Testis (tissue), 5 donors: ENCODE results near the gene TAP2. TPM values are rescaled to one million over a fixed set of nuclear protein-coding genes. Genes with fewer than 3 reads are reported as not detected.

ENCODE experiments used
- DNase-seq: peaks from one replicate; pipeline ENCODE4 v3.0.0-alpha.2; 2019
- H3K27ac ChIP-seq, 2 donors: fragments of 200-600 bp; sonication (generic); one replicate each; pipeline ENCODE4 v1.5.1; 2019
- H3K27me3 ChIP-seq: fragments of 200-600 bp; sonication (generic); one replicate; pipeline ENCODE4 v1.5.1; 2019
- H3K36me3 ChIP-seq: fragments of 200-600 bp; sonication (generic); one replicate; pipeline ENCODE4 v1.5.1; 2017; ENCODE audit warnings: low read depth; ENCODE audit errors: missing control alignments
- H3K4me1 ChIP-seq: fragments of 200-600 bp; sonication (generic); one replicate; pipeline ENCODE4 v1.5.1; 2019
- H3K4me3 ChIP-seq, 2 donors: fragments of 200-600 bp; sonication (generic); one replicate each; pipeline ENCODE4 v1.5.1; 2017 to 2019
- H3K9me3 ChIP-seq: fragments of 200-600 bp; sonication (generic); one replicate; pipeline ENCODE4 v1.5.1; 2017
- POLR2A ChIP-seq: fragments of 450-650 bp; IDR thresholded peaks from one replicate; pipeline ENCODE4 v1.6.1; 2017; ENCODE audit warnings: antibody characterized with exemption, mild to moderate bottlenecking, moderate library complexity
- WGBS, 2 donors: methylation state at CpG; one replicate each; pipeline ENCODE4 v1.1.5; 2018; 5-methylcytosine and 5-hydroxymethylcytosine counted together
- intact Hi-C: fragments of 100-400 bp; cut with DNase I; formaldehyde crosslinking; loops from one replicate; pipeline ENCODE4 v1.15.1; 2023; ENCODE audit warnings: low total_unique reads
- long read RNA-seq, 2 donors: transcript quantifications; one replicate each; lab custom pipeline, GENCODE V29; 2026
- polyA plus RNA-seq: library from polyadenylated mRNA; stranded (reverse); fragments of 350-450 nt; fragmentation: Illumina TruSeq; extraction: RNeasy Lipid Tissue Mini Kit (QIAGEN cat#74804); gene quantifications from one replicate; pipeline ENCODE4 v1.2.3, GENCODE V29; 2014; ENCODE audit warnings: low read depth, low replicate concordance; ENCODE audit not compliant: insufficient read depth
- total RNA-seq, 2 donors: library from RNA; depleted of rRNA; stranded (reverse); fragments of >200 nt; gene quantifications; one replicate each; pipeline ENCODE4 v1.2.3, GENCODE V29; 2016
- TF ChIP-seq, protein P1 (sequence below), 3 experiments: fragments of 450-650 bp in 2 of 3; fragments of 200-600 bp in 1 of 3; sonication (generic) in 1 of 3; IDR thresholded peaks; one replicate each; pipeline ENCODE4 v1.5.1; 2016 to 2019; ENCODE audit warnings: antibody characterized with exemption in 3 of 3, mild to moderate bottlenecking in 2 of 3, moderate library complexity in 1 of 3

Gene TAP2
- total RNA-seq (10 to 100 TPM in 1 of 2 donors, 1 to 10 TPM in 1; 6.3 to 10.2 TPM), polyA plus RNA-seq (9.1 TPM)
- long read RNA-seq, donor 1, full-length matches to known transcripts, result 4 of 4 reads
- long read RNA-seq, donor 1, partial matches to known transcripts, result 0 of 4 reads
- long read RNA-seq, donor 1, other reads (novel, unspliced or antisense), result 0 of 4 reads
- long read RNA-seq, donor 2, full-length matches to known transcripts, result 5 of 5 reads
- long read RNA-seq, donor 2, partial matches to known transcripts, result 0 of 5 reads
- long read RNA-seq, donor 2, other reads (novel, unspliced or antisense), result 0 of 5 reads

GRCh38 chr6:32838114-32838958 lies at the start of gene TAP2:
TSS of gene TAP2 (minus strand) at chr6:32838739. CDS start at chr6:32838233, 506 bp downstream.
- Histone ChIP-seq H3K36me3 (no peaks in the 10 kb centered on the region), H3K9me3 (no peaks in the 10 kb centered on the region), H3K4me1 (peaks cover 15% of the 10 kb centered on the region), H3K4me3 (peak within 1 kb of the TSS; percentile 72 to 85), H3K27me3 (no peaks in the 10 kb centered on the region), H3K27ac (peak within 1 kb of the TSS; percentile 75 to 98)
- no peak for TF ChIP-seq POLR2A
- TF ChIP-seq, protein P1, sequence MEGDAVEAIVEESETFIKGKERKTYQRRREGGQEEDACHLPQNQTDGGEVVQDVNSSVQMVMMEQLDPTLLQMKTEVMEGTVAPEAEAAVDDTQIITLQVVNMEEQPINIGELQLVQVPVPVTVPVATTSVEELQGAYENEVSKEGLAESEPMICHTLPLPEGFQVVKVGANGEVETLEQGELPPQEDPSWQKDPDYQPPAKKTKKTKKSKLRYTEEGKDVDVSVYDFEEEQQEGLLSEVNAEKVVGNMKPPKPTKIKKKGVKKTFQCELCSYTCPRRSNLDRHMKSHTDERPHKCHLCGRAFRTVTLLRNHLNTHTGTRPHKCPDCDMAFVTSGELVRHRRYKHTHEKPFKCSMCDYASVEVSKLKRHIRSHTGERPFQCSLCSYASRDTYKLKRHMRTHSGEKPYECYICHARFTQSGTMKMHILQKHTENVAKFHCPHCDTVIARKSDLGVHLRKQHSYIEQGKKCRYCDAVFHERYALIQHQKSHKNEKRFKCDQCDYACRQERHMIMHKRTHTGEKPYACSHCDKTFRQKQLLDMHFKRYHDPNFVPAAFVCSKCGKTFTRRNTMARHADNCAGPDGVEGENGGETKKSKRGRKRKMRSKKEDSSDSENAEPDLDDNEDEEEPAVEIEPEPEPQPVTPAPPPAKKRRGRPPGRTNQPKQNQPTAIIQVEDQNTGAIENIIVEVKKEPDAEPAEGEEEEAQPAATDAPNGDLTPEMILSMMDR (IDR thresholded peaks at IDR 0.05), result peak; percentile 91 to 98 (median 95)
- peak; percentile 97 for DNase-seq
- intact Hi-C loops, result no loop called here
- WGBS, 2 donors, result 1% methylated on average over 12 to 57 of the region's 57 CpGs

GRCh38 chr6:32887616-32888015 lies 49.1 kb upstream of the TAP2 start:
- no peak for DNase-seq
- Histone ChIP-seq H3K36me3 (no peaks in the 10 kb centered on the region), H3K27me3 (no peaks in the 10 kb centered on the region), H3K27ac (no peak overlapping the region), H3K4me3 (no peak overlapping the region), H3K4me1 (peaks cover 9% of the 10 kb centered on the region), H3K9me3 (no peaks in the 10 kb centered on the region)
- WGBS, 2 donors, result 37 to 57% methylated on average over 5 of the region's 5 CpGs
- no peak for TF ChIP-seq POLR2A
- TF ChIP-seq, protein P1 (IDR thresholded peaks at IDR 0.05), result no peak
- intact Hi-C loops, result loop anchor here (10.0 kb wide), 1 partner anchor 97 kb away; no protein-coding TSS in a partner anchor

- no peak for TF ChIP-seq POLR2A
- TF ChIP-seq, protein P1 (IDR thresholded peaks at IDR 0.05), result no peak
- Histone ChIP-seq H3K36me3 (no peaks in the 10 kb centered on the region), H3K9me3 (no peaks in the 10 kb centered on the region), H3K27me3 (no peaks in the 10 kb centered on the region), H3K4me1 (peaks cover 9% of the 10 kb centered on the region), H3K4me3 (no peak overlapping the region), H3K27ac (peak overlapping the region in 1 of 2 donors; percentile 23)
- peak; percentile 52 for DNase-seq
- WGBS, 2 donors, result 25 to 36% methylated on average over 3 of the region's 3 CpGs
- intact Hi-C loops, result loop anchor here (10.0 kb wide), 1 partner anchor 98 kb away; no protein-coding TSS in a partner anchor
Observed at GRCh38 chr6:32886681-32887383, 48.3 kb upstream of the TAP2 start.

DNA sequence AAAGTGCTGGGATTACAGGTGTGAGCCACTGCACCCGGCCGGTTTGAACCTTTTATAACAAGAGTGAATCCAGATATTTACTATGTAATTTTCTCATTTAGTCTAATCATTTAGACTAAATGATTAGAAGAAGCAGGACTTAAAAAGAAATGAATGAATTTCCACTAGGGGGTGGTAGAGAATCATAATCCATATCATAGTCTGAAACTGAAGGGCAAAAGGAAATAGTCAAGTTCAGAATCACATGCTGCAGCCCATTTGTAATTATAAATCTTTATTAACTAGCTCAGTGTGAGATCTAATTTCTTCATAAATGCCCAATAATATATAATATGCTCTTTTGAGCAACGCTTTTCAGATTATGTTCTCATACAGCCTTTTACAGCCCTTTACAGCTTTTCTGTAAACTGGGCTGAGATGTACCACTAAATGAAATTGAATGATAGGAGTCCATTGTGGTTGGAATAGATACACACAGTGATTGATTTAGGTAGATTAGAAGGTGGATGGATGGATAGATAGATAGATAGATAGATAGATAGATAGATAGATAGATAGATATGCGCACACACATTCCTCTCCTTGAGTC lies 47.3 kb upstream of the TAP2 start:
- peaks cover 9% of the 10 kb centered on the region for H3K4me1 ChIP-seq
- intact Hi-C loops, result loop anchor here (10.0 kb wide), 1 partner anchor 99 kb away; no protein-coding TSS in a partner anchor
- no peaks in the 10 kb centered on the region for H3K9me3 ChIP-seq
- H3K27ac ChIP-seq, result no peak overlapping the region
- WGBS, 2 donors, result 47 to 62% methylated on average over 4 of the region's 4 CpGs
- no peaks in the 10 kb centered on the region for H3K27me3 ChIP-seq
- no peak overlapping the region for H3K4me3 ChIP-seq
- DNase-seq, result no peak
- no peaks in the 10 kb centered on the region for H3K36me3 ChIP-seq
- TF ChIP-seq, protein P1 (IDR thresholded peaks at IDR 0.05), result peak; percentile 54 to 82 (median 60)
- TF ChIP-seq POLR2A, result no peak
